Right lobe of liver (tissue), 6 donors: ENCODE results near the gene ZNF398. TPM values are rescaled to one million over a fixed set of nuclear protein-coding genes. Genes with fewer than 3 reads are reported as not detected.

Experiments
- ATAC-seq, 4 donors: fragments of 200-7000 bp; cut with Tn5 transposase; one replicate each; pipeline ENCODE4 v1.9.1; 2020; ENCODE audit warnings: mild to moderate bottlenecking in 4 of 4, moderate library complexity in 4 of 4
- DNase-seq, 3 donors: peaks; one replicate each; pipeline ENCODE4 v3.0.0-alpha.2; 2020
- H3K27ac ChIP-seq, 3 donors: fragments of 200-600 bp; one replicate each; pipeline ENCODE4 v1.8.0; 2022
- H3K27me3 ChIP-seq, 2 donors: fragments of 200-600 bp; one replicate each; pipeline ENCODE4 v1.8.0; 2022
- H3K36me3 ChIP-seq, 4 donors: fragments of 200-600 bp; sonication (generic) in 1 of 4; one replicate each; pipeline versions ENCODE4 v1.5.1 to v1.8.0; 2017 to 2022; ENCODE audit warnings: control low read depth in 1 of 4
- H3K4me1 ChIP-seq, 4 donors: fragments of 200-600 bp; sonication (generic) in 1 of 4; one replicate each; pipeline versions ENCODE4 v1.5.1 to v1.8.0; 2017 to 2022; ENCODE audit warnings: control low read depth in 1 of 4
- H3K4me3 ChIP-seq, 3 donors: fragments of 200-600 bp; one replicate each; pipeline ENCODE4 v1.8.0; 2022
- H3K9me3 ChIP-seq, 4 donors: fragments of 200-600 bp; sonication (generic) in 1 of 4; one replicate each; pipeline versions ENCODE4 v1.5.1 to v1.8.0; 2017 to 2022; ENCODE audit warnings: control low read depth in 1 of 4
- CTCF ChIP-seq, 4 donors: fragments of 200-600 bp in 3 of 4; fragments of 450-650 bp in 1 of 4; IDR thresholded peaks; one replicate each; pipeline versions ENCODE4 v1.5.1 to v1.8.0; 2016 to 2022; ENCODE audit warnings: antibody characterized with exemption in 4 of 4, mild to moderate bottlenecking in 2 of 4
- POLR2A ChIP-seq: fragments of 450-650 bp; IDR thresholded peaks from one replicate; pipeline ENCODE4 v1.6.1; 2017; ENCODE audit warnings: antibody characterized with exemption, mild to moderate bottlenecking
- WGBS: methylation state at CpG from one replicate; pipeline ENCODE4 v1.1.6; 2018; ENCODE audit warnings: low coverage, low lambda C conversion rate; ENCODE audit not compliant: insufficient coverage; ENCODE audit errors: missing lambda C conversion rate; 5-methylcytosine and 5-hydroxymethylcytosine counted together
- intact Hi-C, 2 donors: fragments of 100-400 bp; cut with DNase I; formaldehyde crosslinking; loops; one replicate each; pipeline versions ENCODE4 v1.11.2 to v1.14.1; 2022
- total RNA-seq, 6 experiments: library from RNA; depleted of rRNA in 2 of 6; stranded (reverse); fragments of >200 nt in 2 of 6; fragmentation: NEBNext Ultra II Directional in 3 of 6; extraction: Animal tissue kit (Norgen Biotek cat#: 25700) in 3 of 6; gene quantifications; one replicate each; pipeline versions ENCODE4 v1.1.0 to v1.2.4, GENCODE V29; 2016 to 2023
- donor health status: DM: no; HTN: yes; CAD: no.
- donor health status: DM: no; HTN: no; CAD: no.
- donor health status: DM: no; HTN: no; CAD: no.
- donor health status: DM: no; HTN: yes; CAD: no.
- donor health status: DM: no; HTN: yes; CAD: no.

The ZNF398 gene
- total RNA-seq, 6 experiments from 2014 or later, result 5.3 to 7.9 (median 6.2) TPM

- peaks cover 0 to 56% (median 14%) of the 10 kb centered on the region in 4 donors for H3K36me3 ChIP-seq
- no peak overlapping the region for H3K4me3 ChIP-seq
- no peaks in the 10 kb centered on the region for H3K27me3 ChIP-seq
- DNase-seq (no peak), ATAC-seq (no peak)
- intact Hi-C loops, result no loop called here
- WGBS, result 88% methylated on average over 7 of the region's 10 CpGs
- TF ChIP-seq POLR2A, result no peak
- TF ChIP-seq CTCF (IDR thresholded peaks at IDR 0.05), result no peak
- no peaks in the 10 kb centered on the region for H3K9me3 ChIP-seq
- no peaks in the 10 kb centered on the region for H3K4me1 ChIP-seq
- no peak overlapping the region for H3K27ac ChIP-seq
Observed at GRCh38 chr7:149218469-149219420, 71.5 kb downstream of the ZNF398 start.

GRCh38 chr7:149220534-149220933 is 73.3 kb downstream of the ZNF398 start:
- WGBS, result 74% methylated on average over 6 of the region's 6 CpGs
- no peaks in the 10 kb centered on the region for H3K4me1 ChIP-seq
- H3K27ac ChIP-seq, result no peak overlapping the region
- ATAC-seq (no peak), DNase-seq (no peak)
- no peaks in the 10 kb centered on the region for H3K27me3 ChIP-seq
- no peak overlapping the region for H3K4me3 ChIP-seq
- TF ChIP-seq POLR2A (no peak), CTCF (IDR thresholded peaks at IDR 0.05) (no peak)
- H3K36me3 ChIP-seq, result peaks cover 0 to 55% (median 10%) of the 10 kb centered on the region in 4 donors
- no peaks in the 10 kb centered on the region for H3K9me3 ChIP-seq
- intact Hi-C loops, result no loop called here

GRCh38 chr7:149223176-149223575 is 75.9 kb downstream of the ZNF398 start:
- no peaks in the 10 kb centered on the region for H3K27me3 ChIP-seq
- peaks cover 0 to 38% (median 5%) of the 10 kb centered on the region in 4 donors for H3K36me3 ChIP-seq
- TF ChIP-seq CTCF (IDR thresholded peaks at IDR 0.05), result no peak
- no peak for ATAC-seq
- no peaks in the 10 kb centered on the region for H3K4me1 ChIP-seq
- WGBS, result 92% methylated on average over 6 of the region's 8 CpGs
- no peak overlapping the region for H3K27ac ChIP-seq
- no peaks in the 10 kb centered on the region for H3K9me3 ChIP-seq
- H3K4me3 ChIP-seq, result no peak overlapping the region
- intact Hi-C loops, result no loop called here
- no peak for DNase-seq

- ATAC-seq (no peak), DNase-seq (no peak)
- Histone ChIP-seq H3K27me3 (no peaks in the 10 kb centered on the region), H3K36me3 (peaks cover 0 to 38% (median 5%) of the 10 kb centered on the region in 4 donors), H3K4me3 (no peak overlapping the region), H3K9me3 (no peaks in the 10 kb centered on the region), H3K27ac (no peak overlapping the region), H3K4me1 (no peaks in the 10 kb centered on the region)
- TF ChIP-seq POLR2A (no peak), CTCF (IDR thresholded peaks at IDR 0.05) (no peak)
- intact Hi-C loops, result no loop called here
- 96% methylated on average over 23 of the region's 39 CpGs for WGBS
Observed at GRCh38 chr7:149223761-149224160, 76.5 kb downstream of the ZNF398 start.
